NCI-H748 treated with DMSO at 0.1 percent for 48 hours (cell line): ENCODE results near the gene UNC119.

Experiments
- DNase-seq: peaks from one replicate; lab custom pipeline; 2025; lab: John Stamatoyannopoulos, UW

The UNC119 gene

DNA sequence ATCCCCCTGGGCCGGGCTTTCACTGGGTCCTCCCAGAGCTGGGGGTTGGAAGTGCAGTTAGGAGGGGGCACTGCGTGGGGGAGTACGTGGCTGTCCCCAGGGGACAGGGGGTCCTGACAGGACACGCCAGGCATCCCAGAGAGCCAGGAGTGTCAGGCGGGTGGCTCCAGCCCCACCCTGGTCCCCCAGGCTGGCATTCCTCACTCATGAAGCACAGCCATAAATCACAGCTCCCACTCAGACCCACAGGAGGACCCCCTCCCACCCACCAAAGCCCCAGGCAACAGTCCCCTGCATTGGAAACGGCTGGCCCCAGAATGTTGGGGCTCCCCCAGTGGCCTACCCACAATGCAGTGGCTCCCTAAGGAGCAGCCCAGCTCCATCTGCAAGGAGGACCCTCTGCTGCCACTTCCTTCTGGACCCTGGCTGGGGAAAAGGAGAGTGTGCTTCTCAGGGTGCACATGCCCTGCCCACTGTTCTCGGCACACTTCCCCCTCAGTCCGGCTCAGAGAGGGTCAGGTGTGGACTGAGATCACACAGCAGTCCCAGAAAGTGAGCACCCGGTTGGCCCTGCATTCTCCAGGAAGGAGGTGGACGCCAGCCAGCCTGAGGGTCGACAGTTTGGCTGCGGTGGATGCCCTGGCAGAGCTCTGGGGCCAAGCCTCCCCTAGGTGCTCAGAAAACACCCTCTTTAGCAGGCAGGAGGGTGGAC is 53.6 kb downstream of the UNC119 start:
- DNase-seq = no peak

- peak; percentile 62 for DNase-seq
Observed at GRCh38 chr17:28497931-28498330, 54.5 kb downstream of the UNC119 start.
